Activated CD4-positive, alpha-beta memory T cell treated with anti-CD3 and anti-CD28 coated beads for 36 hours (primary cell): ENCODE measurements around the gene OR1F1. TPM values are rescaled to one million over a fixed set of nuclear protein-coding genes. Genes with fewer than 3 reads are reported as not detected.
A peak's percentile ranks its signal among the peaks of the same experiment; 100 is the strongest.

ENCODE experiments used
- CTCF ChIA-PET: fragments of 350-600 bp; sonication (Branson Sonifier 250); formaldehyde crosslinking; loops from one replicate; lab custom pipeline; 2021; ENCODE audit warnings: antibody characterized with exemption, inconsistent platforms; lab: Charles Lee
- POLR2A ChIA-PET: fragments of 350-600 bp; sonication (Branson Sonifier 250); formaldehyde crosslinking; loops from one replicate; lab custom pipeline; 2021; ENCODE audit warnings: antibody characterized with exemption; lab: Charles Lee
- DNase-seq: peaks from one replicate; pipeline ENCODE4 v3.0.0-alpha.2; 2020
- H3K27ac Mint-ChIP-seq: one replicate; pipeline ENCODE4 v1.8.0; 2021; ENCODE audit warnings: mixed read lengths
- H3K27me3 Mint-ChIP-seq: one replicate; pipeline ENCODE4 v1.8.0; 2021; ENCODE audit warnings: mixed read lengths
- H3K36me3 Mint-ChIP-seq: one replicate; pipeline ENCODE4 v1.8.0; 2021; ENCODE audit warnings: mixed read lengths
- H3K4me1 Mint-ChIP-seq: one replicate; pipeline ENCODE4 v1.8.0; 2021; ENCODE audit warnings: low read depth, mixed read lengths
- H3K4me3 Mint-ChIP-seq: one replicate; pipeline ENCODE4 v1.8.0; 2021; ENCODE audit warnings: mild to moderate bottlenecking, mixed read lengths
- H3K9me3 Mint-ChIP-seq: one replicate; pipeline ENCODE4 v1.8.0; 2021; ENCODE audit warnings: mixed read lengths
- intact Hi-C: fragments of 100-400 bp; cut with micrococcal nuclease; formaldehyde crosslinking; loops from one replicate; pipeline ENCODE4 v1.15.1; 2023
- total RNA-seq, 2 experiments: library from RNA; stranded (reverse); gene quantifications; one replicate each; pipeline ENCODE4 v1.2.3, GENCODE V29; 2021

Gene OR1F1
- total RNA-seq, 2 experiments from 2014 or later, result not detected

GRCh38 chr16:3152027-3152276, 36.1 kb upstream of the OR1F1 start:
- H3K27ac Mint-ChIP-seq, result peak overlapping the region; percentile 85
- ChIA-PET CTCF (interaction anchor here (0.6 to 1.2 kb wide), 3 partner anchors 22 to 561 kb away, joined by 3 read pairs; no protein-coding TSS in a partner anchor), POLR2A (interaction anchor here (0.6 kb wide), 1 partner anchor 57 kb away, joined by 3 read pairs; no protein-coding TSS in a partner anchor)

GRCh38 chr16:3152277-3152990, 35.6 kb upstream of the OR1F1 start:
- Mint-ChIP-seq H3K4me1 (peaks cover 31% of the 10 kb centered on the region), H3K9me3 (peaks cover 6% of the 10 kb centered on the region), H3K27ac (peak overlapping the region; percentile 85), H3K4me3 (peak overlapping the region; percentile 75), H3K36me3 (peaks cover 4% of the 10 kb centered on the region), H3K27me3 (peaks cover 12% of the 10 kb centered on the region)
- DNase-seq, result peak; percentile 94
- ChIA-PET CTCF (interaction anchor here (0.7 to 1.2 kb wide), 3 partner anchors 23 to 561 kb away, joined by 3 read pairs; no protein-coding TSS in a partner anchor), POLR2A (interaction anchor here (0.6 kb wide), 1 partner anchor 56 kb away, joined by 3 read pairs; no protein-coding TSS in a partner anchor)
- intact Hi-C loops, result loop anchor here (2.0 to 5.0 kb wide), 3 partner anchors 30 to 350 kb away; partner anchors contain the start of gene CLUAP1

More at GRCh38 chr16:3152027-3152276, 36.1 kb upstream of the OR1F1 start:
- Mint-ChIP-seq H3K4me1 (peaks cover 27% of the 10 kb centered on the region), H3K27me3 (peaks cover 12% of the 10 kb centered on the region), H3K9me3 (peaks cover 6% of the 10 kb centered on the region), H3K36me3 (peaks cover 4% of the 10 kb centered on the region), H3K4me3 (peak overlapping the region; percentile 75)
- peak; percentile 51 for DNase-seq
- intact Hi-C loops, result loop anchor here (2.0 to 5.0 kb wide), 3 partner anchors 31 to 350 kb away; partner anchors contain the start of gene CLUAP1

GRCh38 chr16:3152991-3153368, 35.0 kb upstream of the OR1F1 start:
- peaks cover 16% of the 10 kb centered on the region for H3K27me3 Mint-ChIP-seq
- H3K27ac Mint-ChIP-seq, result peak overlapping the region; percentile 85
- H3K9me3 Mint-ChIP-seq, result peaks cover 6% of the 10 kb centered on the region
- peak overlapping the region; percentile 75 for H3K4me3 Mint-ChIP-seq
- intact Hi-C loops, result loop anchor here (2.0 to 5.0 kb wide), 3 partner anchors 30 to 349 kb away; partner anchors contain the start of gene CLUAP1
- peaks cover 4% of the 10 kb centered on the region for H3K36me3 Mint-ChIP-seq
- DNase-seq, result no peak
- CTCF ChIA-PET, result interaction anchor here (0.7 to 1.2 kb wide), 2 partner anchors 23 to 26 kb away, joined by 3 read pairs; no protein-coding TSS in a partner anchor
- peaks cover 36% of the 10 kb centered on the region for H3K4me1 Mint-ChIP-seq
- POLR2A ChIA-PET, result no interaction called here

- Mint-ChIP-seq H3K4me1 (peaks cover 31% of the 10 kb centered on the region), H3K36me3 (peaks cover 7% of the 10 kb centered on the region), H3K9me3 (peaks cover 6% of the 10 kb centered on the region), H3K27ac (no peak overlapping the region), H3K4me3 (no peak overlapping the region), H3K27me3 (peaks cover 16% of the 10 kb centered on the region)
- DNase-seq, result no peak
- ChIA-PET CTCF (no interaction called here), POLR2A (no interaction called here)
- intact Hi-C loops, result no loop called here
Observed at GRCh38 chr16:3155181-3155580, 32.8 kb upstream of the OR1F1 start.

GRCh38 chr16:3155972-3156371, 32.0 kb upstream of the OR1F1 start:
- POLR2A ChIA-PET, result no interaction called here
- intact Hi-C loops, result no loop called here
- Mint-ChIP-seq H3K9me3 (peaks cover 6% of the 10 kb centered on the region), H3K4me3 (no peak overlapping the region), H3K27me3 (peaks cover 13% of the 10 kb centered on the region), H3K36me3 (peaks cover 7% of the 10 kb centered on the region), H3K4me1 (peaks cover 28% of the 10 kb centered on the region), H3K27ac (no peak overlapping the region)
- CTCF ChIA-PET, result no interaction called here
- no peak for DNase-seq

GRCh38 chr16:3157229-3158025, 30.6 kb upstream of the OR1F1 start:
- intact Hi-C loops, result loop anchor here (1.0 kb wide), 1 partner anchor 7 kb away; no protein-coding TSS in a partner anchor
- Mint-ChIP-seq H3K4me1 (peaks cover 24% of the 10 kb centered on the region), H3K27me3 (peaks cover 9% of the 10 kb centered on the region), H3K36me3 (peaks cover 6% of the 10 kb centered on the region), H3K4me3 (peak overlapping the region; percentile 76), H3K9me3 (peaks cover 6% of the 10 kb centered on the region), H3K27ac (peak overlapping the region; percentile 49)
- ChIA-PET POLR2A (interaction anchor here (0.6 to 1.5 kb wide), 4 partner anchors 10 to 476 kb away, joined by 3 to 8 read pairs (median 3); partner anchors contain the start of gene ZNF213), CTCF (interaction anchor here (0.7 to 2.8 kb wide), 5 partner anchors 9 to 56 kb away, joined by 3 to 15 read pairs (median 4); no protein-coding TSS in a partner anchor)
- peak; percentile 73 for DNase-seq

GRCh38 chr16:3158026-3158509, 29.9 kb upstream of the OR1F1 start:
- no peak for DNase-seq
- Mint-ChIP-seq H3K4me3 (peak overlapping the region; percentile 76), H3K36me3 (peaks cover 2% of the 10 kb centered on the region), H3K4me1 (peaks cover 19% of the 10 kb centered on the region), H3K27ac (peak overlapping the region; percentile 49), H3K27me3 (peaks cover 4% of the 10 kb centered on the region), H3K9me3 (peaks cover 6% of the 10 kb centered on the region)
- POLR2A ChIA-PET, result interaction anchor here (0.6 to 1.5 kb wide), 4 partner anchors 10 to 476 kb away, joined by 3 to 8 read pairs (median 3); partner anchors contain the start of gene ZNF213
- intact Hi-C loops, result loop anchor here (1.0 kb wide), 1 partner anchor 8 kb away; no protein-coding TSS in a partner anchor
- CTCF ChIA-PET, result interaction anchor here (0.7 to 2.8 kb wide), 7 partner anchors 8 to 57 kb away, joined by 3 to 15 read pairs (median 4); no protein-coding TSS in a partner anchor

- peaks cover 6% of the 10 kb centered on the region for H3K9me3 Mint-ChIP-seq
- peaks cover 19% of the 10 kb centered on the region for H3K4me1 Mint-ChIP-seq
- ChIA-PET POLR2A (interaction anchor here (0.8 to 1.9 kb wide), 3 partner anchors 9 to 84 kb away, joined by 3 to 8 read pairs (median 6); partner anchors contain the start of gene ZNF213), CTCF (interaction anchor here (0.6 to 2.8 kb wide), 10 partner anchors 10 to 127 kb away, joined by 3 to 15 read pairs (median 4); partner anchors contain the start of gene ZNF213)
- H3K27ac Mint-ChIP-seq, result peak overlapping the region; percentile 83
- H3K27me3 Mint-ChIP-seq, result peaks cover 4% of the 10 kb centered on the region
- intact Hi-C loops, result loop anchor here (1.0 kb wide), 1 partner anchor 8 kb away; no protein-coding TSS in a partner anchor
- peaks cover 2% of the 10 kb centered on the region for H3K36me3 Mint-ChIP-seq
- peak overlapping the region; percentile 91 for H3K4me3 Mint-ChIP-seq
- peak; percentile 92 for DNase-seq
Observed at GRCh38 chr16:3158510-3159314, 29.3 kb upstream of the OR1F1 start.

- H3K9me3 Mint-ChIP-seq, result no peaks in the 10 kb centered on the region
- DNase-seq, result no peak
- peak overlapping the region; percentile 39 for H3K4me3 Mint-ChIP-seq
- ChIA-PET CTCF (interaction anchor here (1.3 to 2.6 kb wide), 5 partner anchors 10 to 32 kb away, joined by 3 to 8 read pairs (median 5); no protein-coding TSS in a partner anchor), POLR2A (interaction anchor here (1.1 kb wide), 1 partner anchor 11 kb away, joined by 3 read pairs; no protein-coding TSS in a partner anchor)
- no peak overlapping the region for H3K27ac Mint-ChIP-seq
- peaks cover 4% of the 10 kb centered on the region for H3K27me3 Mint-ChIP-seq
- intact Hi-C loops, result no loop called here
- peaks cover 27% of the 10 kb centered on the region for H3K4me1 Mint-ChIP-seq
- H3K36me3 Mint-ChIP-seq, result peaks cover 2% of the 10 kb centered on the region
Observed at GRCh38 chr16:3161235-3162018, 26.6 kb upstream of the OR1F1 start.
